Esophagus mucosa (tissue), 1 donor: Measurements from ENCODE around the gene CLCNKB. TPM values are rescaled to one million over a fixed set of nuclear protein-coding genes. Genes with fewer than 3 reads are reported as not detected.

Experiments used
- ATAC-seq: fragments of 200-7000 bp; cut with Tn5 transposase; one replicate; pipeline ENCODE4 v1.9.1; 2020
- total RNA-seq: library from RNA; stranded (reverse); gene quantifications from one replicate; pipeline ENCODE4 v1.2.4, GENCODE V29; 2023
- donor health status: DM: yes; HTN: yes; CAD: no.

Gene CLCNKB
- total RNA-seq, 1 donor from 2014 or later, result not detected

DNA sequence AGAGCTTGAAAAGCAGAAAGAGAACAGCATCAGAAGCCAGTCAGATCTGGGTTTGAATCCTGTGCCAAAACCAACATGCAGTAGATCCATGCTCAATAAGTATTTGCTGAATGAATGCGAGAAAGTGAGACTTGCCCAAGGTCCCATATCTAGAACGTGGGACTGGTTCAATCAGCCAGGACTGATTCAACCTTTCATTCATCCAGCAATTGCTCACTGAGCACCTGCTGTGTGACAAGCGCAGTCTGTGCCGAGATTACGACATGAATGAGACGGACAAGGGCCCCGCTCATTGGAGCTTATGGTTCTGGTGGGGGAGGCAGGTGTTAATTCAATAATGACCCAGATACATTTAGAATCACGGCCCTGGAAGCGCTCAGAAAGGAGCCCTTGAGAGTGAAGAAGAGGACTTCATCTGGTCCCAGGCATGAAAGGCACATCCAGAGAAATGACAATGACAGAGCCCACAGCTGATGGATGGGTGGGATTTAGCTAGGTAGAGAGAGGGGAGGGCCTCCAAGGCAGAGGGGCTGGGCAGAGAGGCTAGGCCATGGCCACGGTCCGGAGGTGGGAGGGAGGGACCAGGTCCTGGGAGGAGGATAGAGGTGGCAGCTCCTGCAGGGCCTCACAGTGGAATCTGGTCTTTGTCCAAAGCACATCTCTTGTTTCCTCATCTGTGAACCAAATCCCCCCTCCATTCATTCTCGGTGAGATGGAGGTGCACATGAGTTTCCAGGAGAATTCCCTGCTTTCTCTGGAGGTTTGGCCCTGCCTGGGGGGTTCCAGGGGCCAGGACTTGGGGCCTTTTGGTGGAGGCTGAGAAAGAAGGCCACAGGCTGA lies 34.0 kb downstream of the CLCNKB start:
- peak; percentile 17 for ATAC-seq

DNA sequence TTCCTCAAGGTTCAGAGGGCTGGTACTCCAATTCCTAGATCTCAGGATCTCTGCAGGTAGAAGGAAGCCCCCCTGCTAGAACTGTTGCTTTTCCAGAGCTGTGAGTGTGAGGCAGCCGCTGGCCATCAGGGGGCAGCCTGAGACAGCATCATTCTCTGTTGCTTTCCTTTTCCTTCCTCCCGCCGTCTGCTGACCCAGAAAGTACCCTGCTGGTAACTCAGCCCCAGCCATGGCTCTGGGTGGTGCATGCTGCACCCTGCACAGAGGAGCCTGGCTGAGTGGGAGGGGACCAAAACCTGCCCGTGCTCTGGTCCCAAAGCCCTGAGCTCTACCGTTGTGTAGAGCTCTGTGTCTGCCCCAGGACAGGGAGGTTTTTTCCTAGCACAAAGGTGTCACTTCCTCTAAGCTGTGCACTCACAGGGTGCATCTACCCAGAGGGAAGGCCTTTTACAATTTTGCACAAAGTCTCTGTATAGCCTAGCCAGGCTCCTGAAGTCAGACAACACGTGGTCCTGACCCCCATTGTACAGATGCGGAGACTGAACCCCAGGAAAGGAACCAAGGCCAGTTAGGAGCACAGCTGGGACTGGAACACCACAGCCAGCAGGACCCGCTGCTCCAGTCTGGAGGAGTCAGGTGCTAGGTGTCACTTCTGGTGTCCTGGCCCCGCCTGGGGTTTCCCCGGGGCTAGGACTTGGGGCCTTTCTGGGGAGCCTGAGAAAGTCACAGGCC lies 35.5 kb downstream of the CLCNKB start:
- ATAC-seq, result peak; percentile 52

DNA sequence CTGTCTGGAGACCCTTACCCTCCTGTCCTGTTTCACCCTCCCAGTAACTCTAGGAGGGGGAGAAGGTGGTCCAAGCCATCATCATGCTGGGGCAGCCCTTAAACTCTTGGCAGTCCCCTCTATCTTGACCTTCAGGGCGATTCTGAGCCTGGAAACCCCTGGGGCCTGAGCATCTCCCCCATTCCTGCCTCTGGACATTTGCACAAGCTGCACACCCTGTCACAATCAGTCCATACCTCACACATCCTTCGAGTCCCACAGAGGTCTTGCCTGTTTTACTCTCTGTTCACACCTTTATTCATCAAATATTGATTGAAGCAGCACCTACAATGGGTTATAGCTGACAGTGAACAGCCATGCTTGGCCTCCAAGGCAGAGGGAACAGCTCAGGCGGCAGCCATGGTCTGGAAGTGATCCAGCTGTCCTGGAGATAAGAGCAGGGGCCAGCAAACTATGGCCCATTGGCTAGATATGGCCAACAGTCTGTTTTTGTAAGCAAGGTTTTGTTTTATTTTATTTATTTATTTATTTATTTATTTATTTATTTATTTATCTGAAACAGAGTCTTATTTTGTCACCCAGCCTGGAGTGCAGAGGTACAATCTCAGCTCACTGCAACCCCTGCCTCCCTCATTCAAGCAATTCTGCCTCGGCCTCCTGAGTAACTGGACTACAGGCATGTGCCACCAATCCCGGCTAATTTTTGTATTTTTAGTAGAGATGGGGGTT lies 37.0 kb downstream of the CLCNKB start:
- ATAC-seq, result no peak

- no peak for ATAC-seq
These were observed 38.1 kb downstream of the CLCNKB start for GRCh38 chr1:16081636-16082035.

DNA sequence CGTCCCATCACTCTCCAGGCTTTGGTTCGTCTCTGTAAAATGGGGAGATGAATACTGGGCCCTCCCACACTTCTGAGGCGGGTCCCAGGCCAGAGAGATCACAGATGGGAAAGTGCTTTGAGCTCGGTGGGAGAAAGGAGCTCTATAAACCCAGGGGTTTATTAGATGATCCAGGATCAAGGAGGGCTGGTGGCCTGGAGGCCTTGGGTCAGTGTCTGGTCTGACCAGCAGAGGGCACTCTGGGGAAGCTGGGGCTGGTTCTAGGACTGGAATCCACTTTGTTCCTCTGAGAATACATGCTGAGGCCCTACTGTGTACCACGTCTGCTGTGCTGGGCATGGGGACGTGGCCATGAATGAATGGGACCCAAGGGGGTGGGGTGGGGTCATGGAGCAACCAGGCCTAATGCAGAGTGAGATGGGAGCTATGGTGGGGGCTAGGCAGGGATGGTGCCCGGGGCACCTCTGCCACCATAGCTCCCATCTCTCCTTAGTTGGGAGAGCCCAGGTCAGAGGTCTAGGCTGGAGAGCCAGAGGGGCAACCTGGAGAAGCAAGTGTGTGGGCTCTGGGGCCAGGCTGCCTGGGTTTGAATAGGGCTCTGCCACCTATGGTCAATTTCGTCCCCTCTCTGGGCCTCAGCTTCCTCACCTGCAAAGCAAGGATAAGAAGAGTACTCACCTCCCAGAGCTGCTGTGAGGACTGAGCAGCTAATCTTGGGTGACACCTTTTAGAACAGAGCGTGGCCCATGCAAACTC lies 38.9 kb downstream of the CLCNKB start:
- peak; percentile 58 for ATAC-seq

DNA sequence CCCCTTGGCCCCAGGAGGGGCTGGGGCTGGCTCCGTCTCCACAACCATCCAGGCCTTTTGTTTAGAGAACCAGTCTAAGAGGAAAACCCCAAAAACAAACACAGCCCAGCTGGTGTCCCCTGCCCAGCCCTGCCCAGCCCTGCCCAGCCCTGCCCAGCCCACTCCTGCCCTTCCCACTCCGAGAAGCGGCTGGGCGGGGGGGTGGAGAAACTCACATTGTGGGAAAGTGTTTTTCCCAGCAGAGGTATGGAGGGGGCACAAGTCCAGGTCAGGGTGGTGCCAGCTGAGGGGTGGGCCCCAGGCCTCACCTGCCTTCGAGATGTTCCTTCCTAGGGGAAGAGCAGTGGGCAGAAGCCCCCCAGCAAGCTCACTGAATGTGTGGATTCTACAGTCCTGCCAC lies 39.9 kb downstream of the CLCNKB start:
- no peak for ATAC-seq

DNA sequence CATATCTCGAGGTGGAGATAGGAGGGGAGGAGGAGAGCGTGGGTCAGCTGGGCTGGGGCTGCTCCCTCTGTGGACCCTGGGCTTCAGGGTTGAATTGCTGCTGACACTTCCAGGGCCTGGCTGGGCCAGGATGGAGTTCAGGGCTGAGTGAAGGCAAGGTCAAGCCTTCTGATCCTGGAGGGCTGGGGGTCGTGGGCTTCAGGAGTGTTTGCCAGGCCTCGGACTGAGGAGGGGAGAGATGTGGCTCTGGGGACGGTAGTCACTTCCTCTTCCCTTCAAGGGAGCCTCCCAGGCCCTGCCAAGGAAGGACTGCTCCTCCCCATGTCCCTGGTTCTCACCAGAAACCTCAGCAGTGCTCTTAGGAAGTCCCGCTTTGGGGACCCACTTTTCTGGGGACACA lies 41.9 kb downstream of the CLCNKB start:
- ATAC-seq, result no peak

DNA sequence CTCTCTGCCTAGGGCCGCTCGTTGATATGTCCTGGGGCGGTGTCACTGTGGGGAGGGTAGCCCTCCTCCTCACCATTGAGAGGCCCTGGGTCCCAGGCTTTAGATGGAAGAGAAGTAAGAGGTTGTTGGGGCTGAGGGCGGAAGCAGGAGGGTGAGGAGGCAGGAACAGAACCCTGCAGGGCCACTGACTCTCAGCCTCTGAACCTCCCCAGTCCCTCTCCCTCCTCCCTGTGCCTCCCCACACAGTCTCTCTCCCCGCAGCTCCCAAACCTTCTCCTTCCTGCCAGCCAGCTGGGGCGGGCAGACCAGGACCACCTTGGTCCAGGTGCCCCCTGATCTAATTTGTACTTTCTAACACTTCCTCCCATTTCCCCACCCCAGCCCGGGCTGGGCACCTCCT lies 44.2 kb downstream of the CLCNKB start:
- no peak for ATAC-seq

DNA sequence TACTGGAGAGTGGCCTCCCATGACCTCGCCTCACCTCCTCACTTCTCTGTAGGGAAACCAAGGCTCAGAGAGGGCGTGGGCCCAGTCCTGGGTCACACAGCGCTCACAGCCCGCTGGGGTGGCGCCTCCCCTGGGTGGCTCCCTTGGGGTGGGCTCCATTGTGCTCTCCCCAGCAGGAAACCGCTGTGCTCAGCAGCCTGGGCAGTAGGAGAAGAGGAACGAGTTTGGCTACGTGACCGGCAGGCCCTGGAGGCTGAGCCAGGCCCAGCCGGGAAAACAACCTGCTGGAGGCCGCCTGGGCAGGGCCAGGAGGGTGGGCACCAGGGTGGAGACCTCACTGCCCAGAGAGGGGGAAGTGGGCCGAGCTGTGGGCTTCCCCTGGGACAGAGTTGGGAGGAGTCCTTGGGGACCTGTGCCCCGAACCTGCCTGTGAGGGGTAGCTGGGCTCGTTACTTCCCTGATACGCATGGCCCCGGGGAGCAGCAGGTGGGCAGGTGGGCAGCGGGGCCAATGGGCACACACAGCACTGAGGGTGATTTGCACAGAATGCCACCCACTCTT lies 44.8 kb downstream of the CLCNKB start:
- peak; percentile 76 for ATAC-seq

DNA sequence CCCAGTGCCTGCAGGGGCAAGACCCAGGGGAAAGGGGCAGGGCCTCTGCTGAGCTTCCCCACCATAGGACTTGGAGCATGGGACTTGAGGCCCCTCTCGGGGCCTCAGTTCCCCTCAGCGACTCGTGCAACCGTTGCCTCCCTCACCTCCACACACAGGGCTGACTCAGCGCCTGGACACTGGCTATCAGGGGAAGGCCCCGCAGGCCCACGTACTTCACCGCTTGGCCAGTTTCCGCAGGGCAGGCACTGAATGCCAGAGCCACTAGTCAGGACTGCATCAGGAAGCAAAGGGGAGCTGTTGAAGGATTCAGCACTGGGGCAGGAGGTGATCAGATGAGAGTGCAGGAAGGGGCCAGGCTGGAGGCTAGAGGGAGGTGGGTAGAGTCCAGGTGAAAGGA lies 45.4 kb downstream of the CLCNKB start:
- ATAC-seq, result peak; percentile 66

DNA sequence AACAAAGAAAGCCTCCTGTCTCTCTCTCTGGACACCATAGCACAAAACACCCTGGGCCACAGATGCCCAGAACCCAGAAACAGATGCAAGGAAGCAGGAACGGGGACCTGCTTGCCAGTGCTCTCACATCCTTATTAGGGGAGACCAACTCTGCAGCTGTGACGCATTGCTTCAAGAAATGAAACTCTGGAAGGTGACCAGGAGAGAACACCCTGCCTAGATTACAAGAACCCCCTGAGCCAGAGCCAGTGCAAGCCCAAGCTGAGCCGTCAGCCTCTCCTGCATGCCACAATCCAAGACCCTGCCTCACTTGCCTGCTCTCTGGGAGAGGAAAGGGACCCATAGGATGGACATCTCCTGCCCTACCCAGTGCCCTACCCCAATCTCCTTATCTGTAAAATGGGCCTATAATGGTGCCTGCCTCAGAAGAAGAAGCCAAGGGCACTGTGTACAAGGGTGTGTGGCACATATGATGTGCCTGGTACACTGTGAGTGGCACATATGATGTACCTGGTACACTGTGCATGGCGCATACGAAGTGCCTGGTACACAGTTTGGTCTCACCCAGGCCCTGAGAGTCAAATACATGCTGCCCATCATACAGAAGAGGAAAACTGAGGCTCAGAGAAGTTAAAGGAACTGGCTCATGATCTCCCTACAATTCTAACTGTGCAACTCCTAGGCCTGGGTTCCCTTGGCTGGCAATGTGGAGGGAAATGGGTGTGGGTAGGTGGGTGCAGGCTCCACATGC lies 46.7 kb downstream of the CLCNKB start:
- ATAC-seq, result no peak

DNA sequence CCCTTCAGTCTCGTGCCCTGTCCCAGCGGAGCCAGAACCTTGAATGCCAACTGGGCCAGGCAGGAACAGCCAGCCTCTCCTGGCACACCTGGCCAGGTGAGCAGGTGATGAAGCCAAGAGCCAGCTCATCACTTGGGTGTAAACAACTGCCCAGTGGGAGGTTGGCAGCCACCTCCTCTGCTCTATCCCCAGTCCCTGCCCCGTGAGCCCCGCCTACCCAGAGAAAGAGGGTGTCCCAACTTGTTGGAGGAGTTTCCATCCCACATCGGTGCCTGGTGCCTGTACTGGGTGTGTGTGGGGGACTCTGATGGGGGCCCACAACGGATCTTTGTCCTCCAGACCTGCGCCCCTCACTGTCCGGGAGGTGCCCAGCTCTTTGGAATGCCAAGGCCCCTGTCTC lies 47.7 kb downstream of the CLCNKB start:
- ATAC-seq, result peak; percentile 85

DNA sequence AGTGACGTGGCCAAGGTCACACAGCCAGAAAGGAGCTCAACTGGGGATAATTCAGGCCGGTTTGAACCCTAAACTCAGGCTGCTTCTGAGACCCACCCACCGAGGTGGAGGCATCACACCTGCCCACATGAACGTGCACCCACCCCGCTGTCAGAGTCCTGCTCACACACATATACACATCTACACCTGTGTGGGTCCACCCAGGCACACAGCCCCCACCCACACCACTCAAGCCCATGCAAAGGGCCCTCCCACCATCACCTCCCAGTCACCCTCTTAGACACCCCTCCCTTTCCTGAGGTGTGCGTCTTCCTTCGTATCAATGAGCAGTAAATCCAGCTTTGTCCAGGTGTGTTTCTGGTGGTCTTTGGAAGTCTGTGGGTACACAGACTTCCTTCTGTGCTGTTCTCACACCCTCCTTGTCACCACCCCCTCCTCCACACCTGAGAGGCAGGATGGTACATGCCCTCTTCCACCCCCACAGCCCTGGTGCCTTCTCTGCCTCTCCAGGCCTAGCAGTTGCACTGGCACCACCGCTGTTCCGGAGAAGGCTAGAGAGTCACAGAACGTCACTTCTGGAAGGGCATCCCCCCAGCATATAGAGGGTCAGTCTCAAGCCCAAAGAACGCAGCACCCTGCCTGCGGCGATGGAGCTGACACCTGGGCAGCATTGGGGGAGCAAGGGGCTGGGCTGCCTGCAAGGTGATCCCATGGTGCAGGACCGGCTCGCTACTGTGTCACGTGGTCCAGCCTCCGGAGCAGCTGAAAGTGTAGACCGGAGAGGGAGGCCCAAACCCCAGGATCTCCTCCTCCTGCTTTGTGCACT lies 48.7 kb downstream of the CLCNKB start:
- no peak for ATAC-seq

GRCh38 chr1:16092923-16093511 lies 49.4 kb downstream of the CLCNKB start:
- no peak for ATAC-seq

DNA sequence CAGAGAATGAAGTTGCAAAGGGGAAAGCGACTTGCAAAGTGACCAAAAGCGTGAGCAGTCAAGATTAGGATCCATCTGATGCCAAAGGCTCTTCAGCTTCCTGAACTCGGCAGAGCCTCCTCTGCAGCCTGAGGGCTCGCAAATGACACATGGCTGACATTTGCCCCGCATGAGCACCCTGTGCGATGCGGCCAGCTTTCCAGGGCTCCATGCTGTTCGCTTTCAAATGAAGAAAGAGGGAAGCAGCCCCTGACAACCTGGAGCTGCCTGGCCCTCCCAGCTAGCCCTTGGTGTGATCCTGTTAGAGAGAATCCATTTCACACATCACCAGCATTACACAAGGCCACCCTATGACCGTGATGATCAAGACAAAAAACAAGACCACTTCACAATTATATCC lies 50.0 kb downstream of the CLCNKB start:
- no peak for ATAC-seq

GRCh38 chr1:16094453-16095158 lies 51.0 kb downstream of the CLCNKB start:
- ATAC-seq, result no peak

GRCh38 chr1:16095447-16095846 lies 51.9 kb downstream of the CLCNKB start:
- no peak for ATAC-seq

- no peak for ATAC-seq
These were observed 55.8 kb downstream of the CLCNKB start for GRCh38 chr1:16099412-16099811.

DNA sequence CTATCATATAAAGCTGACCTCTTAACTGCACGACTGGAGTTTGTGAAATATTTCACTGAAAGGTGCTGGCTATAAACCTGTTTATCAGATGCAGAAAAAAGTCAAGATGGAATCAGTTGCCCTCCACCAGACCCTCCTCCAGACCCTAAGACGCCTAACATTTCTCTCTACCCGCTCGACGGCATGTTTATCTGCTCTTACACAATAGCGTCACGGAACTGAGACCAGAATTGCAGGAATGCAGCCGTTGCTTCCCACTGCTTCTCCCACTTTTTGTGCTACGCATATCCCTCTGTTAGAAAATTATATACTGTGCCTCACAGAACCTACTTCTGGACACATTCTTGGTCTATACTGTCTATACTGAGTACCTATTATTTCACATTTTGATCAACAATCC lies 58.0 kb downstream of the CLCNKB start:
- ATAC-seq, result peak; percentile 17
